Measurements from ENCODE around the gene ASPG.

Gene ASPG

GRCh38 chr14:104150136-104151025 lies 64.9 kb downstream of the ASPG start:
- Histone ChIP-seq H3K27me3 (replicated peaks; ENCODE audit: insufficient read depth, low read length) (peaks cover 13% of the 10 kb centered on the region; the same call in 1 of the 2 replicates), H3K9me3 (replicated peaks; ENCODE audit: insufficient read depth, low read length) (no peaks in the 10 kb centered on the region), H2AFZ (ENCODE audit: low read length) (no peak overlapping the region), H3K4me1 (ENCODE audit: low read length) (no peaks in the 10 kb centered on the region), H3K79me2 (ENCODE audit: low read length) (no peaks in the 10 kb centered on the region), H4K20me1 (ENCODE audit: insufficient read depth, low read length) (no peaks in the 10 kb centered on the region), H3K27ac (ENCODE audit: low read length) (no peak overlapping the region), H3K36me3 (replicated peaks; ENCODE audit: insufficient read depth, low read length) (no peaks in the 10 kb centered on the region), H3K9me2 (replicated peaks; ENCODE audit: insufficient read depth, low read length) (no peaks in the 10 kb centered on the region), H3K4me2 (ENCODE audit: low read depth, low read length) (no peak overlapping the region), H3K4me3 (ENCODE audit: low read length) (no peak overlapping the region), H3F3A (ENCODE audit: insufficient read depth, low read length) (no peaks in the 10 kb centered on the region), H3K9ac (ENCODE audit: low read length) (no peak overlapping the region)
- DNase-seq, result no peak
- TF ChIP-seq CTCF (IDR thresholded peaks at IDR 0.05; ENCODE audit: low read length), result no peak
- TF ChIP-seq EZH2phosphoT487 (IDR thresholded peaks at IDR 0.05; ENCODE audit: low read length), result no peak
- no peak for TF ChIP-seq EZH2 (optimal IDR thresholded peaks at IDR 0.05; ENCODE audit: low read depth, low read length)

GRCh38 chr14:104151026-104151381 lies 65.5 kb downstream of the ASPG start:
- Histone ChIP-seq H3K27ac (ENCODE audit: low read length) (no peak overlapping the region), H3K36me3 (replicated peaks; ENCODE audit: insufficient read depth, low read length) (no peaks in the 10 kb centered on the region), H3K9me2 (replicated peaks; ENCODE audit: insufficient read depth, low read length) (no peaks in the 10 kb centered on the region), H2AFZ (ENCODE audit: low read length) (no peak overlapping the region), H3F3A (ENCODE audit: insufficient read depth, low read length) (no peaks in the 10 kb centered on the region), H3K4me2 (ENCODE audit: low read depth, low read length) (no peak overlapping the region), H3K4me1 (ENCODE audit: low read length) (no peaks in the 10 kb centered on the region), H3K79me2 (ENCODE audit: low read length) (no peaks in the 10 kb centered on the region), H3K9ac (ENCODE audit: low read length) (no peak overlapping the region), H4K20me1 (ENCODE audit: insufficient read depth, low read length) (no peaks in the 10 kb centered on the region), H3K27me3 (replicated peaks; ENCODE audit: insufficient read depth, low read length) (peaks cover 9% of the 10 kb centered on the region; the same call in 1 of the 2 replicates), H3K9me3 (replicated peaks; ENCODE audit: insufficient read depth, low read length) (no peaks in the 10 kb centered on the region), H3K4me3 (ENCODE audit: low read length) (no peak overlapping the region)
- DNase-seq, result no peak
- TF ChIP-seq CTCF (IDR thresholded peaks at IDR 0.05; ENCODE audit: low read length) (no peak), EZH2 (optimal IDR thresholded peaks at IDR 0.05; ENCODE audit: low read depth, low read length) (no peak)

- H3K79me2 ChIP-seq (ENCODE audit: low read length), result no peaks in the 10 kb centered on the region
- no peak overlapping the region for H2AFZ ChIP-seq (ENCODE audit: low read length)
- H3K27me3 ChIP-seq (replicated peaks; ENCODE audit: insufficient read depth, low read length), result peaks cover 9% of the 10 kb centered on the region; the same call in 1 of the 2 replicates
- no peak overlapping the region for H3K4me3 ChIP-seq (ENCODE audit: low read length)
- no peak overlapping the region for H3K9ac ChIP-seq (ENCODE audit: low read length)
- DNase-seq, result no peak
- no peaks in the 10 kb centered on the region for H4K20me1 ChIP-seq (ENCODE audit: insufficient read depth, low read length)
- H3K36me3 ChIP-seq (replicated peaks; ENCODE audit: insufficient read depth, low read length), result no peaks in the 10 kb centered on the region
- no peak overlapping the region for H3K4me2 ChIP-seq (ENCODE audit: low read depth, low read length)
- no peak for TF ChIP-seq EZH2phosphoT487 (IDR thresholded peaks at IDR 0.05; ENCODE audit: low read length)
- no peak for TF ChIP-seq CTCF (IDR thresholded peaks at IDR 0.05; ENCODE audit: low read length)
- TF ChIP-seq EZH2 (optimal IDR thresholded peaks at IDR 0.05; ENCODE audit: low read depth, low read length), result no peak
- H3K9me2 ChIP-seq (replicated peaks; ENCODE audit: insufficient read depth, low read length), result no peaks in the 10 kb centered on the region
- H3K27ac ChIP-seq (ENCODE audit: low read length), result no peak overlapping the region
- no peaks in the 10 kb centered on the region for H3K4me1 ChIP-seq (ENCODE audit: low read length)
- H3F3A ChIP-seq (ENCODE audit: insufficient read depth, low read length), result no peaks in the 10 kb centered on the region
- no peaks in the 10 kb centered on the region for H3K9me3 ChIP-seq (replicated peaks; ENCODE audit: insufficient read depth, low read length)
Measured at GRCh38 chr14:104151566-104152245, 66.2 kb downstream of the ASPG start.
